SK-N-SH (cell line): ENCODE measurements around the gene RPL37A. TPM values are rescaled to one million over a fixed set of nuclear protein-coding genes. Genes with fewer than 3 reads are reported as not detected.

ENCODE experiments used
- CTCF ChIA-PET: fragments of 300-600, 350-600 bp; formaldehyde crosslinking; extraction: SDS; loops from one replicate; lab custom pipeline; 2021; lab: Yijun Ruan, JAX
- POLR2A ChIA-PET: fragments of 350-600 bp; sonication (Branson Sonifier 250); formaldehyde crosslinking; extraction: SDS; loops from one replicate; lab custom pipeline; 2020; ENCODE audit warnings: antibody characterized with exemption, inconsistent platforms; lab: Yijun Ruan, JAX
- DNase-seq: peaks from one replicate; pipeline ENCODE4 v3.0.0; 2012
- H2AFZ ChIP-seq: fragments of 200-600 bp; sonication (generic); 2 replicates; pipeline ENCODE4 v1.8.1; 2016; ENCODE audit warnings: antibody characterized with exemption, mild to moderate bottlenecking, low read depth
- H3F3A ChIP-seq: fragments of 200-600 bp; sonication (generic); replicated peaks from 2 replicates; pipeline ENCODE3; 2016; ENCODE audit warnings: antibody characterized with exemption, mild to moderate bottlenecking; ENCODE audit not compliant: insufficient read depth
- H3K27ac ChIP-seq, 2 experiments: fragments of 200-500 bp in 1 of 2; fragments of 200-600 bp in 1 of 2; sonication (Bioruptor generic) in 1 of 2; sonication (generic), shearing (Covaris generic) in 1 of 2; 2 replicates each; pipeline versions ENCODE4 v1.5.1 to v1.6.1; 2014 to 2016; ENCODE audit warnings: low read depth in 2 of 2, inconsistent platforms in 1 of 2, low read length in 1 of 2, mild to moderate bottlenecking in 1 of 2, mixed read lengths in 1 of 2
- H3K27me3 ChIP-seq: fragments of 200-600 bp; sonication (generic), shearing (Covaris generic); 2 replicates; pipeline ENCODE4 v1.6.1; 2016; ENCODE audit warnings: mixed run types; ENCODE audit not compliant: insufficient read depth
- H3K36me3 ChIP-seq, 2 experiments: fragments of 200-500 bp in 1 of 2; fragments of 200-600 bp in 1 of 2; sonication (Bioruptor generic) in 1 of 2; sonication (generic) in 1 of 2; replicated peaks in 1 of 2; 2 replicates each; pipeline versions ENCODE3 to v1.5.1; 2014 to 2016; ENCODE audit warnings: low read length in 1 of 2, mild to moderate bottlenecking in 1 of 2; ENCODE audit not compliant: insufficient read depth in 2 of 2, control insufficient read depth in 1 of 2
- H3K4me1 ChIP-seq, 2 experiments: fragments of 200-500 bp in 1 of 2; fragments of 200-600 bp in 1 of 2; sonication (Bioruptor generic) in 1 of 2; sonication (generic), shearing (Covaris generic) in 1 of 2; 2 replicates each; pipeline versions ENCODE4 v1.5.1 to v1.6.1; 2014 to 2016; ENCODE audit warnings: low read depth in 1 of 2, low read length in 1 of 2, mixed run types in 1 of 2; ENCODE audit not compliant: insufficient read depth in 2 of 2, control insufficient read depth in 1 of 2
- H3K4me2 ChIP-seq: fragments of 200-600 bp; sonication (generic), shearing (Covaris generic); 2 replicates; pipeline ENCODE4 v1.6.1; 2017; ENCODE audit warnings: mixed run types
- H3K4me3 ChIP-seq, 2 experiments: fragments of 200-500 bp in 1 of 2; fragments of 200-600 bp in 1 of 2; sonication (Bioruptor generic) in 1 of 2; sonication (generic), shearing (Covaris generic) in 1 of 2; 2 replicates each; pipeline versions ENCODE4 v1.5.1 to v1.8.1; 2014 to 2016; ENCODE audit warnings: low read depth in 2 of 2, inconsistent platforms in 1 of 2, low read length in 1 of 2, mild to moderate bottlenecking in 1 of 2, mixed read lengths in 1 of 2, moderate library complexity in 1 of 2
- H3K79me2 ChIP-seq: fragments of 200-600 bp; sonication (generic); 2 replicates; pipeline ENCODE4 v1.8.1; 2017; ENCODE audit warnings: mild to moderate bottlenecking; ENCODE audit not compliant: insufficient read depth
- H3K9ac ChIP-seq: fragments of 200-600 bp; sonication (generic); 2 replicates; pipeline ENCODE4 v1.6.1; 2017; ENCODE audit warnings: mixed run types
- H3K9me2 ChIP-seq: fragments of 200-600 bp; sonication (generic); 2 replicates; pipeline ENCODE4 v1.6.1; 2017; ENCODE audit warnings: mixed run types
- H3K9me3 ChIP-seq: fragments of 200-600 bp; sonication (generic); 2 replicates; pipeline ENCODE4 v1.6.1; 2017; ENCODE audit warnings: mixed run types, mild to moderate bottlenecking, moderate library complexity
- H4K20me1 ChIP-seq: fragments of 200-600 bp; sonication (generic); 2 replicates; pipeline ENCODE4 v1.6.1; 2017; ENCODE audit warnings: mild to moderate bottlenecking, mixed run types; ENCODE audit not compliant: insufficient read depth
- ELF1 ChIP-seq: IDR thresholded peaks from 2 replicates; pipeline ENCODE4 v1.4.0; 2012
- FOXJ3 ChIP-seq: sonication (generic); formaldehyde crosslinking; IDR thresholded peaks from 2 replicates; pipeline ENCODE4 v1.5.1; 2020; ENCODE audit warnings: mild to moderate bottlenecking, missing genetic modification reagents
- GABPA ChIP-seq: IDR thresholded peaks from 2 replicates; pipeline ENCODE4 v1.4.0; 2012; ENCODE audit warnings: low read depth, mild to moderate bottlenecking
- GATA2 ChIP-seq: sonication (generic); formaldehyde crosslinking; IDR thresholded peaks from 2 replicates; pipeline ENCODE4 v1.5.0; 2020; ENCODE audit warnings: mild to moderate bottlenecking, missing genetic modification reagents
- JUND ChIP-seq: IDR thresholded peaks from 2 replicates; pipeline ENCODE4 v1.4.0; 2012
- NFIC ChIP-seq: IDR thresholded peaks from 2 replicates; pipeline ENCODE4 v1.4.0; 2012; ENCODE audit warnings: borderline replicate concordance
- NRF1 ChIP-seq: IDR thresholded peaks from 2 replicates; pipeline ENCODE4 v1.6.1; 2012; ENCODE audit warnings: low read depth, mild to moderate bottlenecking, low read length
- RCOR1 ChIP-seq: fragments of 150-350 bp; IDR thresholded peaks from 2 replicates; pipeline ENCODE4 v1.6.1; 2017; ENCODE audit warnings: antibody characterized with exemption, low read length
- RFX5 ChIP-seq: IDR thresholded peaks from 2 replicates; pipeline ENCODE4 v1.6.1; 2012; ENCODE audit warnings: mild to moderate bottlenecking, improper control_type of control experiment, low read length
- RXRA ChIP-seq: IDR thresholded peaks from 2 replicates; pipeline ENCODE4 v1.4.0; 2012; ENCODE audit warnings: low read depth, mild to moderate bottlenecking, borderline replicate concordance
- SIN3A ChIP-seq: IDR thresholded peaks from 2 replicates; pipeline ENCODE4 v1.6.1; 2012; ENCODE audit warnings: low read depth, mild to moderate bottlenecking, low read length, moderate library complexity, borderline replicate concordance
- SMC3 ChIP-seq: IDR thresholded peaks from 2 replicates; pipeline ENCODE4 v1.6.1; 2012; ENCODE audit warnings: low read depth, low read length, improper control_type of control experiment
- TAF1 ChIP-seq: IDR thresholded peaks from 2 replicates; pipeline ENCODE4 v1.6.1; 2012; ENCODE audit warnings: low read depth, mild to moderate bottlenecking, low read length, moderate library complexity, borderline replicate concordance
- TCF12 ChIP-seq: IDR thresholded peaks from 2 replicates; pipeline ENCODE4 v1.4.0; 2012
- YY1 ChIP-seq: IDR thresholded peaks from 2 replicates; pipeline ENCODE4 v1.4.0; 2012; ENCODE audit warnings: low read depth, mild to moderate bottlenecking
- WGBS: methylation state at CpG from one replicate; pipeline ENCODE4 v1.1.6; 2017; ENCODE audit warnings: low lambda C conversion rate; 5-methylcytosine and 5-hydroxymethylcytosine counted together
- polyA plus RNA-seq, 3 experiments: library from polyadenylated mRNA; depleted of rRNA; stranded (reverse); fragments of >200 nt; gene quantifications; 2 replicates each; pipeline ENCODE4 v1.2.3, GENCODE V29; 2012
- TF ChIP-seq, protein P1 (sequence below): fragments of 200-600 bp; sonication (generic); IDR thresholded peaks from 2 replicates; pipeline ENCODE4 v1.6.1; 2017; ENCODE audit warnings: antibody characterized with exemption, mild to moderate bottlenecking, moderate library complexity
- TF ChIP-seq, protein P2 (sequence below): fragments of 150-350 bp; IDR thresholded peaks from 2 replicates; pipeline ENCODE4 v1.6.1; 2017; ENCODE audit warnings: antibody characterized with exemption, low read length, low read depth, borderline replicate concordance
- TF ChIP-seq, protein P3 (sequence below): IDR thresholded peaks from 2 replicates; pipeline ENCODE4; 2012
- TF ChIP-seq, protein P4 (sequence below): IDR thresholded peaks from 2 replicates; pipeline ENCODE4 v1.6.1; 2012; ENCODE audit warnings: mild to moderate bottlenecking, low read depth, low read length, moderate library complexity

Gene RPL37A
- polyA plus RNA-seq, 1 of the 3 experiments (the other 2 are of a cell fraction) = 2,018 TPM

DNA sequence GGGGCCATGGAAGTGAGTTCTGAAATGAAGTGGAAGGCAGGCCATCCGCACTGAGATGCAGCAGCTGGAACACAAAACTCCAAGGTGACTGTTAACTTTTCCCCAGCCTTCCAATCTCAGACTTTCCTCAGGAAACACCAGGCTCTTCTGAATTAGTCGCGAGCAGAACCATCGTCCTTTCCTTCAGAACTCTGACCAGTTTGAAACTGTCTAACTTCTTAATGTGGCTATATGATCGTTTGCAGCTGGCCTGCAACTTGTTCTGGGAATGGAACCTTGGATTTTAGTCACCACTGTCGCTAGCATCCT is 620 bp upstream of the RPL37A start (continued):
- TF ChIP-seq GATA2 (CRISPR knock-in tag) = no peak
- no peak for TF ChIP-seq RXRA
- TF ChIP-seq, protein P1, sequence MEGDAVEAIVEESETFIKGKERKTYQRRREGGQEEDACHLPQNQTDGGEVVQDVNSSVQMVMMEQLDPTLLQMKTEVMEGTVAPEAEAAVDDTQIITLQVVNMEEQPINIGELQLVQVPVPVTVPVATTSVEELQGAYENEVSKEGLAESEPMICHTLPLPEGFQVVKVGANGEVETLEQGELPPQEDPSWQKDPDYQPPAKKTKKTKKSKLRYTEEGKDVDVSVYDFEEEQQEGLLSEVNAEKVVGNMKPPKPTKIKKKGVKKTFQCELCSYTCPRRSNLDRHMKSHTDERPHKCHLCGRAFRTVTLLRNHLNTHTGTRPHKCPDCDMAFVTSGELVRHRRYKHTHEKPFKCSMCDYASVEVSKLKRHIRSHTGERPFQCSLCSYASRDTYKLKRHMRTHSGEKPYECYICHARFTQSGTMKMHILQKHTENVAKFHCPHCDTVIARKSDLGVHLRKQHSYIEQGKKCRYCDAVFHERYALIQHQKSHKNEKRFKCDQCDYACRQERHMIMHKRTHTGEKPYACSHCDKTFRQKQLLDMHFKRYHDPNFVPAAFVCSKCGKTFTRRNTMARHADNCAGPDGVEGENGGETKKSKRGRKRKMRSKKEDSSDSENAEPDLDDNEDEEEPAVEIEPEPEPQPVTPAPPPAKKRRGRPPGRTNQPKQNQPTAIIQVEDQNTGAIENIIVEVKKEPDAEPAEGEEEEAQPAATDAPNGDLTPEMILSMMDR = no peak
- TF ChIP-seq TCF12 = no peak
- no peak for TF ChIP-seq ELF1

DNA sequence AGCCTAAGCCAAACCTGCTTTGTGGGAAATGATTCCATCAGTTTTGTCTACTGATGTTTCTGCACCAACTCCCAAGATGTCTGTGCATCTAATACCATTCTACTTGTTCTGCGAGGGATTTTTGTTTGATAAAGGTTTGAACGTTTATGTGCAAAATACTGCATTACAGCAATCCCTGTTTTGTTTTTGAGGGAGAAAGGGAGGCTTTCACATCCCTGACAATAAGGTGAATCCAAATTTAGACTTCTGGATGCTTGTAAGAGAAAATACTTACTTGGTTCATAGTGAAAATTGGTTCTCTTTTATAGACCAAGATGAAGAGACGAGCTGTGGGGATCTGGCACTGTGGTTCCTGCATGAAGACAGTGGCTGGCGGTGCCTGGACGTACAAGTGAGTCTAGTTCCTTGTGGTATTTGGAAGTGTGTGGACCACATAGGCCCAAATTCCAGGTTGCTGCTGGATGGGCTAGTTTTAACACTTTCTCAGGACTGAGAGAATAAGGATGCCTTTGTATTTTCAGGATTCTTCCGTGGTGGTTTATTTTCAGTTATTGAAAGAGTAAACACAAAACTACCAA is 1.1 kb downstream of the RPL37A start:
- Histone ChIP-seq H4K20me1 (peaks cover 46% of the 10 kb centered on the region), H3K9me3 (no peaks in the 10 kb centered on the region), H3K9me2 (no peaks in the 10 kb centered on the region), H3K27me3 (no peaks in the 10 kb centered on the region), H3K27ac (peak overlapping the region; percentile 71 to 78; a peak in 3 of 4 replicates), H3K9ac (peak overlapping the region; percentile 95), H3K4me3 (peak overlapping the region; percentile 83 to 89), H2AFZ (no peak overlapping the region), H3K4me2 (peak overlapping the region; percentile 96), H3F3A (peaks cover 71% of the 10 kb centered on the region), H3K36me3 (peaks cover 54 to 55% of the 10 kb centered on the region in 2 experiments), H3K79me2 (peaks cover 76% of the 10 kb centered on the region), H3K4me1 (peaks cover 29 to 44% of the 10 kb centered on the region in 2 experiments)
- 4% methylated on average over 6 of the region's 6 CpGs for WGBS
- TF ChIP-seq, protein P2, sequence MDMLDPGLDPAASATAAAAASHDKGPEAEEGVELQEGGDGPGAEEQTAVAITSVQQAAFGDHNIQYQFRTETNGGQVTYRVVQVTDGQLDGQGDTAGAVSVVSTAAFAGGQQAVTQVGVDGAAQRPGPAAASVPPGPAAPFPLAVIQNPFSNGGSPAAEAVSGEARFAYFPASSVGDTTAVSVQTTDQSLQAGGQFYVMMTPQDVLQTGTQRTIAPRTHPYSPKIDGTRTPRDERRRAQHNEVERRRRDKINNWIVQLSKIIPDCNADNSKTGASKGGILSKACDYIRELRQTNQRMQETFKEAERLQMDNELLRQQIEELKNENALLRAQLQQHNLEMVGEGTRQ = no peak
- TF ChIP-seq, protein P3, sequence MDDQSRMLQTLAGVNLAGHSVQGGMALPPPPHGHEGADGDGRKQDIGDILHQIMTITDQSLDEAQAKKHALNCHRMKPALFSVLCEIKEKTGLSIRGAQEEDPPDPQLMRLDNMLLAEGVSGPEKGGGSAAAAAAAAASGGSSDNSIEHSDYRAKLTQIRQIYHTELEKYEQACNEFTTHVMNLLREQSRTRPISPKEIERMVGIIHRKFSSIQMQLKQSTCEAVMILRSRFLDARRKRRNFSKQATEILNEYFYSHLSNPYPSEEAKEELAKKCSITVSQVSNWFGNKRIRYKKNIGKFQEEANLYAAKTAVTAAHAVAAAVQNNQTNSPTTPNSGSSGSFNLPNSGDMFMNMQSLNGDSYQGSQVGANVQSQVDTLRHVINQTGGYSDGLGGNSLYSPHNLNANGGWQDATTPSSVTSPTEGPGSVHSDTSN = no peak
- TF ChIP-seq FOXJ3 (CRISPR knock-in tag) (no peak), RFX5 (no peak), TCF12 (no peak), NRF1 (no peak), SMC3 (no peak), JUND (no peak), GATA2 (CRISPR knock-in tag) (no peak), TAF1 (no peak), SIN3A (no peak), GABPA (no peak), YY1 (no peak), RCOR1 (no peak), NFIC (no peak)
- TF ChIP-seq, protein P4, sequence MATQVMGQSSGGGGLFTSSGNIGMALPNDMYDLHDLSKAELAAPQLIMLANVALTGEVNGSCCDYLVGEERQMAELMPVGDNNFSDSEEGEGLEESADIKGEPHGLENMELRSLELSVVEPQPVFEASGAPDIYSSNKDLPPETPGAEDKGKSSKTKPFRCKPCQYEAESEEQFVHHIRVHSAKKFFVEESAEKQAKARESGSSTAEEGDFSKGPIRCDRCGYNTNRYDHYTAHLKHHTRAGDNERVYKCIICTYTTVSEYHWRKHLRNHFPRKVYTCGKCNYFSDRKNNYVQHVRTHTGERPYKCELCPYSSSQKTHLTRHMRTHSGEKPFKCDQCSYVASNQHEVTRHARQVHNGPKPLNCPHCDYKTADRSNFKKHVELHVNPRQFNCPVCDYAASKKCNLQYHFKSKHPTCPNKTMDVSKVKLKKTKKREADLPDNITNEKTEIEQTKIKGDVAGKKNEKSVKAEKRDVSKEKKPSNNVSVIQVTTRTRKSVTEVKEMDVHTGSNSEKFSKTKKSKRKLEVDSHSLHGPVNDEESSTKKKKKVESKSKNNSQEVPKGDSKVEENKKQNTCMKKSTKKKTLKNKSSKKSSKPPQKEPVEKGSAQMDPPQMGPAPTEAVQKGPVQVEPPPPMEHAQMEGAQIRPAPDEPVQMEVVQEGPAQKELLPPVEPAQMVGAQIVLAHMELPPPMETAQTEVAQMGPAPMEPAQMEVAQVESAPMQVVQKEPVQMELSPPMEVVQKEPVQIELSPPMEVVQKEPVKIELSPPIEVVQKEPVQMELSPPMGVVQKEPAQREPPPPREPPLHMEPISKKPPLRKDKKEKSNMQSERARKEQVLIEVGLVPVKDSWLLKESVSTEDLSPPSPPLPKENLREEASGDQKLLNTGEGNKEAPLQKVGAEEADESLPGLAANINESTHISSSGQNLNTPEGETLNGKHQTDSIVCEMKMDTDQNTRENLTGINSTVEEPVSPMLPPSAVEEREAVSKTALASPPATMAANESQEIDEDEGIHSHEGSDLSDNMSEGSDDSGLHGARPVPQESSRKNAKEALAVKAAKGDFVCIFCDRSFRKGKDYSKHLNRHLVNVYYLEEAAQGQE = no peak
- POLR2A ChIA-PET = interaction anchor here (0.7 to 1.5 kb wide), 2 partner anchors 14 to 127 kb away, joined by 3 read pairs; partner anchors contain the start of gene MARCHF4
- CTCF ChIA-PET = no interaction called here
- DNase-seq = no peak
